GM12878 (cell line): Measurements from ENCODE around the gene PLPP2. TPM values are rescaled to one million over a fixed set of nuclear protein-coding genes. Genes with fewer than 3 reads are reported as not detected.
A peak's percentile ranks its signal among the peaks of the same experiment; 100 is the strongest.

Source experiments
- ATAC-seq: fragments of 200-7000 bp; cut with Tn5 transposase; 3 replicates; pipeline ENCODE4 v1.9.1; 2020; ENCODE audit warnings: mild to moderate bottlenecking, moderate library complexity
- BruUV-seq: library from RNA; stranded (reverse); fragments of 400-500 nt; replicated peaks from 2 replicates; lab custom pipeline; 2021; lab: Mats Ljungman, UMichigan
- CTCF ChIA-PET: fragments of 300-600 bp; sonication (Branson Sonifier 250); formaldehyde crosslinking; extraction: SDS; loops from one replicate; lab custom pipeline; 2021; ENCODE audit warnings: inconsistent platforms; lab: Yijun Ruan, JAX
- POLR2A ChIA-PET: fragments of 350-600 bp; formaldehyde crosslinking; extraction: SDS; loops from one replicate; lab custom pipeline; 2021; ENCODE audit warnings: inconsistent platforms; lab: Charles Lee
- RAD21 ChIA-PET: fragments of 300-600 bp; sonication (Branson Sonifier 250); formaldehyde crosslinking; loops from one replicate; lab custom pipeline; 2023; ENCODE audit warnings: antibody characterized with exemption; ENCODE audit not compliant: unreplicated experiment; lab: Charles Lee
- SMC1A ChIA-PET: fragments of 300-600 bp; sonication (Branson Sonifier 250); formaldehyde crosslinking; loops from one replicate; lab custom pipeline; 2023; ENCODE audit not compliant: unreplicated experiment, uncharacterized antibody; lab: Charles Lee
- DNase-seq: peaks from one replicate; pipeline ENCODE4 v3.0.0-alpha.2; 2011; ENCODE audit warnings: low read depth, low spot score
- FAIRE-seq: peaks from 3 replicates; lab custom pipeline; 2011; peaks lifted over from hg19 to GRCh38; lab: Jason Lieb, UNC
- H2AFZ ChIP-seq: 2 replicates; pipeline ENCODE4 v1.6.0; 2011; ENCODE audit warnings: low read depth, low read length, control low read depth; ENCODE audit not compliant: control insufficient read depth
- H3K27ac ChIP-seq: 2 replicates; pipeline ENCODE4 v1.5.1; 2011; ENCODE audit warnings: control low read depth; ENCODE audit not compliant: control insufficient read depth, insufficient read depth
- H3K27me3 ChIP-seq, 2 experiments: replicated peaks in 1 of 2; 2 replicates each; pipeline versions ENCODE4 v1.6.0 to v1.6.1; 2011; ENCODE audit warnings: low read length in 1 of 2; ENCODE audit not compliant: control insufficient read depth in 2 of 2, insufficient read depth in 2 of 2
- H3K36me3 ChIP-seq, 2 experiments: 2 replicates each; pipeline ENCODE4 v1.5.1; 2011; ENCODE audit warnings: low read length in 1 of 2; ENCODE audit not compliant: control insufficient read depth in 2 of 2, insufficient read depth in 2 of 2
- H3K4me1 ChIP-seq: 2 replicates; pipeline ENCODE4 v1.6.1; 2011; ENCODE audit warnings: mild to moderate bottlenecking, low read length, moderate library complexity, mixed read lengths; ENCODE audit not compliant: control insufficient read depth, insufficient read depth
- H3K4me2 ChIP-seq: 2 replicates; pipeline ENCODE4 v1.6.0; 2011; ENCODE audit warnings: control low read depth; ENCODE audit not compliant: control insufficient read depth, insufficient read depth
- H3K4me3 ChIP-seq: fragments of 200-600 bp; sonication (generic); 2 replicates; pipeline ENCODE4 v1.5.1; 2016
- H3K79me2 ChIP-seq: 2 replicates; pipeline ENCODE4 v1.6.0; 2011; ENCODE audit warnings: low read length; ENCODE audit not compliant: control insufficient read depth, insufficient read depth
- H3K9ac ChIP-seq: 2 replicates; pipeline ENCODE4 v1.8.0; 2011; ENCODE audit warnings: low read length, control low read depth, mixed read lengths; ENCODE audit not compliant: control insufficient read depth, insufficient read depth
- H3K9me3 ChIP-seq: replicated peaks from 3 replicates; pipeline ENCODE4 v1.5.1; 2011; ENCODE audit warnings: mild to moderate bottlenecking, low read length; ENCODE audit not compliant: control insufficient read depth, insufficient read depth
- H4K20me1 ChIP-seq: 2 replicates; pipeline ENCODE4 v1.6.0; 2011; ENCODE audit not compliant: control insufficient read depth, insufficient read depth
- CBX5 ChIP-seq: sonication (generic); IDR thresholded peaks from 2 replicates; pipeline ENCODE4 v1.6.1; 2016; ENCODE audit warnings: low read depth, moderate library complexity, mild to moderate bottlenecking, inconsistent platforms
- ESRRA ChIP-seq: IDR thresholded peaks from 2 replicates; pipeline ENCODE4 v1.6.1; 2012; ENCODE audit warnings: mild to moderate bottlenecking, low read length, improper control_type of control experiment
- ETV6 ChIP-seq, 2 experiments: fragments of 450-650 bp in 1 of 2; IDR thresholded peaks in 1 of 2; conservative IDR thresholded peaks in 1 of 2; 2 replicates each; pipeline ENCODE4 v1.6.1; 2014; ENCODE audit warnings: antibody characterized with exemption in 1 of 2, borderline replicate concordance in 1 of 2, low read depth in 1 of 2, mild to moderate bottlenecking in 1 of 2, moderate library complexity in 1 of 2
- GATAD2B ChIP-seq: fragments of 450-650 bp; conservative IDR thresholded peaks from 2 replicates; pipeline ENCODE4 v1.6.1; 2017; ENCODE audit warnings: low read depth, mild to moderate bottlenecking, moderate library complexity
- LARP7 ChIP-seq: fragments of 450-650 bp; IDR thresholded peaks from 2 replicates; pipeline ENCODE4 v1.6.1; 2017; ENCODE audit warnings: mild to moderate bottlenecking
- SMC3 ChIP-seq: IDR thresholded peaks from 2 replicates; pipeline ENCODE4 v1.6.1; 2011; ENCODE audit warnings: low read length, improper control_type of control experiment, borderline replicate concordance
- SRF ChIP-seq, 2 experiments: IDR thresholded peaks; 2 replicates each; pipeline ENCODE4 v1.6.1; 2011; ENCODE audit warnings: low read depth in 2 of 2, low read length in 2 of 2, mild to moderate bottlenecking in 1 of 2, moderate library complexity in 1 of 2
- WGBS: methylation state at CpG from one replicate; pipeline ENCODE4 v1.1.6; 2016; ENCODE audit warnings: low lambda C conversion rate; ENCODE audit not compliant: insufficient replicate concordance, insufficient coverage; ENCODE audit errors: missing lambda C conversion rate; 5-methylcytosine and 5-hydroxymethylcytosine counted together
- in situ Hi-C: fragments of 300-500 bp; cut with MboI; formaldehyde crosslinking; loops from 9 replicates; pipeline ENCODE4 v1.14.3; 2018; ENCODE audit warnings: mixed read lengths
- intact Hi-C: fragments of 100-400 bp; cut with micrococcal nuclease; formaldehyde crosslinking; loops from one replicate; pipeline ENCODE4 v1.14.2; 2022; ENCODE audit not compliant: unreplicated experiment
- polyA plus RNA-seq, 11 experiments: library from polyadenylated mRNA; depleted of rRNA in 4 of 11; unstranded in 6 of 11; stranded (reverse) in 5 of 11; fragments of >200 nt; fragmentation: Nextera tagmentation in 4 of 11; fragmentation: Illumina TruSeq in 1 of 11; extraction: Ambion mirVana in 4 of 11; extraction: Trizol in 1 of 11; gene quantifications; 1 replicate in 1 of 11; 2 replicates in 10 of 11; pipeline versions ENCODE4 v1.2.1 to v1.2.3, GENCODE V29; 2011 to 2016; ENCODE audit warnings: inconsistent platforms in 2 of 11, missing spikeins in 2 of 11, low read depth in 1 of 11
- total RNA-seq, 4 experiments: library from RNA; depleted of rRNA in 3 of 4; stranded (reverse); fragments of >200 nt in 3 of 4; fragmentation: Illumina TruSeq in 1 of 4; extraction: Trizol in 1 of 4; gene quantifications; 2 replicates each; pipeline versions ENCODE4 v1.2.1 to v1.2.3, GENCODE V29; 2013 to 2021
- TF ChIP-seq, protein P1 (sequence below): IDR thresholded peaks from 2 replicates; pipeline ENCODE4 v1.6.1; 2011; ENCODE audit warnings: borderline replicate concordance, low read depth, mild to moderate bottlenecking, moderate library complexity, low read length; ENCODE audit not compliant: insufficient read depth, poor library complexity, severe bottlenecking

Gene PLPP2
- total and polyA plus RNA-seq, 10 of the 15 experiments (the other 5 are each of a cell fraction or from before 2014, with no cell fraction given) = 0.04 to 0.62 (median 0.14) TPM; not detected in 7

- TF ChIP-seq, protein P1, sequence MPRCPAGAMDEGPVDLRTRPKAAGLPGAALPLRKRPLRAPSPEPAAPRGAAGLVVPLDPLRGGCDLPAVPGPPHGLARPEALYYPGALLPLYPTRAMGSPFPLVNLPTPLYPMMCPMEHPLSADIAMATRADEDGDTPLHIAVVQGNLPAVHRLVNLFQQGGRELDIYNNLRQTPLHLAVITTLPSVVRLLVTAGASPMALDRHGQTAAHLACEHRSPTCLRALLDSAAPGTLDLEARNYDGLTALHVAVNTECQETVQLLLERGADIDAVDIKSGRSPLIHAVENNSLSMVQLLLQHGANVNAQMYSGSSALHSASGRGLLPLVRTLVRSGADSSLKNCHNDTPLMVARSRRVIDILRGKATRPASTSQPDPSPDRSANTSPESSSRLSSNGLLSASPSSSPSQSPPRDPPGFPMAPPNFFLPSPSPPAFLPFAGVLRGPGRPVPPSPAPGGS = no peak
- TF ChIP-seq SRF (IDR thresholded peaks at IDR 0.05; ENCODE audit: low read depth in 2 of 2, low read length in 2 of 2) (no peak), GATAD2B (no peak), SMC3 (no peak)
Measured at GRCh38 chr19:329876-330275, 38.7 kb upstream of the PLPP2 start (continued).

- Histone ChIP-seq H3K4me1 (no peaks in the 10 kb centered on the region), H2AFZ (no peak overlapping the region), H3K4me3 (no peak overlapping the region), H3K9ac (no peak overlapping the region), H3K79me2 (no peaks in the 10 kb centered on the region), H3K27ac (no peak overlapping the region), H3K9me3 (peaks cover 10% of the 10 kb centered on the region; the same call in 2 of the 3 replicates), H3K36me3 (peaks cover 29 to 35% of the 10 kb centered on the region in 2 experiments), H3K27me3 (no peaks in the 10 kb centered on the region), H4K20me1 (no peaks in the 10 kb centered on the region), H3K4me2 (no peak overlapping the region)
- intact Hi-C loops = no loop called here
- ChIA-PET RAD21 (no interaction called here), POLR2A (no interaction called here), SMC1A (no interaction called here), CTCF (no interaction called here)
- BruUV-seq = no TSS peak
- in situ Hi-C loops = no loop called here
- DNase-seq (no peak), FAIRE-seq (no peak)
- TF ChIP-seq CBX5 (peak; percentile 79), LARP7 (no peak), ESRRA (no peak), ETV6 (conservative IDR thresholded peaks at IDR 0.05 in 1 of 2, IDR thresholded peaks at IDR 0.05 in 1 of 2; ENCODE audit: borderline replicate concordance in 1 of 2, low read depth in 1 of 2) (no peak)
- TF ChIP-seq, all 136 proteins: peak for 1
- WGBS = 53% methylated on average over 4 of the region's 4 CpGs
- ATAC-seq = no peak
Measured at GRCh38 chr19:328025-328505, 36.9 kb upstream of the PLPP2 start.
